HG03095 (cell line): Measurements from ENCODE around the gene GJC2.

Source experiments
- ATAC-seq: cut with Tn5 transposase; IDR thresholded peaks from one replicate; pipeline ENCODE4 v1.9.1; 2021; ENCODE audit warnings: moderate library complexity; ENCODE audit not compliant: unreplicated experiment

GJC2 gene

GRCh38 chr1:228112617-228113016, 37.1 kb upstream of the GJC2 start:
- no peak for ATAC-seq

- ATAC-seq: no peak
Measured at GRCh38 chr1:228114827-228115226, 34.9 kb upstream of the GJC2 start.

GRCh38 chr1:228117335-228117734, 32.4 kb upstream of the GJC2 start:
- ATAC-seq: no peak

- no peak for ATAC-seq
Measured at GRCh38 chr1:228118040-228118439, 31.7 kb upstream of the GJC2 start.

GRCh38 chr1:228120351-228120750, 29.4 kb upstream of the GJC2 start:
- no peak for ATAC-seq

GRCh38 chr1:228120857-228121489, 28.8 kb upstream of the GJC2 start:
- no peak for ATAC-seq

GRCh38 chr1:228122921-228123441, 26.7 kb upstream of the GJC2 start:
- no peak for ATAC-seq

- no peak for ATAC-seq
Measured at GRCh38 chr1:228123505-228123904, 26.2 kb upstream of the GJC2 start.

GRCh38 chr1:228125185-228125584, 24.5 kb upstream of the GJC2 start:
- no peak for ATAC-seq

- no peak for ATAC-seq
Measured at GRCh38 chr1:228131766-228132165, 18.0 kb upstream of the GJC2 start.

- no peak for ATAC-seq
Measured at GRCh38 chr1:228134591-228134990, 15.1 kb upstream of the GJC2 start.

- ATAC-seq: no peak
Measured at GRCh38 chr1:228136901-228137300, 12.8 kb upstream of the GJC2 start.

GRCh38 chr1:228139406-228139930, 10.3 kb upstream of the GJC2 start:
- no peak for ATAC-seq

- ATAC-seq: peak; percentile 87
Measured at GRCh38 chr1:228139931-228140723, 9.6 kb upstream of the GJC2 start, which contains the start of gene GUK1. TSS of gene GUK1 (plus strand) at chr1:228140279. CDS start at chr1:228140303, 24 bp downstream.

- ATAC-seq: no peak
Measured at GRCh38 chr1:228140724-228141225, 9.0 kb upstream of the GJC2 start.

- no peak for ATAC-seq
Measured at GRCh38 chr1:228141226-228142044, 8.3 kb upstream of the GJC2 start.

GRCh38 chr1:228142155-228142691, 7.5 kb upstream of the GJC2 start:
- ATAC-seq: no peak

- no peak for ATAC-seq
Measured at GRCh38 chr1:228142701-228143136, 7.0 kb upstream of the GJC2 start.

GRCh38 chr1:228143480-228144192, 6.1 kb upstream of the GJC2 start:
- ATAC-seq: no peak
